ENCODE measurements around the gene SORBS2. TPM values are rescaled to one million over a fixed set of nuclear protein-coding genes. Genes with fewer than 3 reads are reported as not detected.

Gene SORBS2
- total RNA-seq, 1 donor from 2014 or later = 94.2 TPM

- no peak overlapping the region for H3K27ac Mint-ChIP-seq
- H3K9me3 Mint-ChIP-seq (ENCODE audit: low read depth) = peaks cover 13% of the 10 kb centered on the region
- no peaks in the 10 kb centered on the region for H3K36me3 Mint-ChIP-seq (ENCODE audit: insufficient read depth)
- no peak overlapping the region for H3K4me3 Mint-ChIP-seq (ENCODE audit: low read depth)
- H3K4me1 Mint-ChIP-seq (ENCODE audit: low read depth) = no peaks in the 10 kb centered on the region
- peaks cover 8% of the 10 kb centered on the region for H3K27me3 Mint-ChIP-seq
- TF ChIP-seq CTCF (IDR thresholded peaks at IDR 0.05; ENCODE audit: unreplicated experiment) = no peak
- no peak for DNase-seq (ENCODE audit: low spot score, unreplicated experiment)
Observed at GRCh38 chr4:185552254-185552653, 259.7 kb downstream of the SORBS2 start.

- H3K4me3 Mint-ChIP-seq (ENCODE audit: low read depth) = no peak overlapping the region
- no peak for TF ChIP-seq CTCF (IDR thresholded peaks at IDR 0.05; ENCODE audit: unreplicated experiment)
- H3K4me1 Mint-ChIP-seq (ENCODE audit: low read depth) = no peaks in the 10 kb centered on the region
- H3K27me3 Mint-ChIP-seq = peaks cover 8% of the 10 kb centered on the region
- DNase-seq (ENCODE audit: low spot score, unreplicated experiment) = no peak
- peaks cover 3% of the 10 kb centered on the region for H3K9me3 Mint-ChIP-seq (ENCODE audit: low read depth)
- H3K27ac Mint-ChIP-seq = no peak overlapping the region
- no peaks in the 10 kb centered on the region for H3K36me3 Mint-ChIP-seq (ENCODE audit: insufficient read depth)
Observed at GRCh38 chr4:185550933-185551332, 261.1 kb downstream of the SORBS2 start.

- no peaks in the 10 kb centered on the region for H3K9me3 Mint-ChIP-seq (ENCODE audit: low read depth)
- H3K27ac Mint-ChIP-seq = no peak overlapping the region
- TF ChIP-seq CTCF (IDR thresholded peaks at IDR 0.05; ENCODE audit: unreplicated experiment) = no peak
- peaks cover 8% of the 10 kb centered on the region for H3K27me3 Mint-ChIP-seq
- no peak overlapping the region for H3K4me3 Mint-ChIP-seq (ENCODE audit: low read depth)
- no peaks in the 10 kb centered on the region for H3K36me3 Mint-ChIP-seq (ENCODE audit: insufficient read depth)
- no peaks in the 10 kb centered on the region for H3K4me1 Mint-ChIP-seq (ENCODE audit: low read depth)
- DNase-seq (ENCODE audit: low spot score, unreplicated experiment) = no peak
Observed at GRCh38 chr4:185549095-185549639, 262.8 kb downstream of the SORBS2 start.

GRCh38 chr4:185548587-185548986 is 263.4 kb downstream of the SORBS2 start:
- no peak for TF ChIP-seq CTCF (IDR thresholded peaks at IDR 0.05; ENCODE audit: unreplicated experiment)

GRCh38 chr4:185546335-185546734 is 265.7 kb downstream of the SORBS2 start:
- H3K4me1 Mint-ChIP-seq (ENCODE audit: low read depth) = no peaks in the 10 kb centered on the region
- H3K27me3 Mint-ChIP-seq = no peaks in the 10 kb centered on the region
- H3K27ac Mint-ChIP-seq = no peak overlapping the region
- no peaks in the 10 kb centered on the region for H3K36me3 Mint-ChIP-seq (ENCODE audit: insufficient read depth)
- no peak for TF ChIP-seq CTCF (IDR thresholded peaks at IDR 0.05; ENCODE audit: unreplicated experiment)
- no peak for DNase-seq (ENCODE audit: low spot score, unreplicated experiment)
- H3K9me3 Mint-ChIP-seq (ENCODE audit: low read depth) = no peaks in the 10 kb centered on the region
- H3K4me3 Mint-ChIP-seq (ENCODE audit: low read depth) = no peak overlapping the region

More at GRCh38 chr4:185548587-185548986, 263.4 kb downstream of the SORBS2 start:
- Mint-ChIP-seq H3K9me3 (ENCODE audit: low read depth) (no peaks in the 10 kb centered on the region), H3K4me1 (ENCODE audit: low read depth) (no peaks in the 10 kb centered on the region), H3K27ac (no peak overlapping the region), H3K4me3 (ENCODE audit: low read depth) (no peak overlapping the region), H3K36me3 (ENCODE audit: insufficient read depth) (no peaks in the 10 kb centered on the region), H3K27me3 (peaks cover 8% of the 10 kb centered on the region)
- DNase-seq (ENCODE audit: low spot score, unreplicated experiment) = no peak

All from progenitor cell of endocrine pancreas (in vitro differentiated cells).